Hepatocyte (in vitro differentiated cells): ENCODE data around the gene CRX. TPM values are rescaled to one million over a fixed set of nuclear protein-coding genes. Genes with fewer than 3 reads are reported as not detected.

Experiments
- DNase-seq: peaks from one replicate; pipeline ENCODE4 v3.0.0-alpha.2; 2016; ENCODE audit warnings: low spot score
- H2AFZ ChIP-seq: fragments of 200-600 bp; sonication (generic); 2 replicates; pipeline ENCODE4 v1.6.0; 2016; ENCODE audit warnings: antibody characterized with exemption, mild to moderate bottlenecking
- H3K27ac ChIP-seq: fragments of 200-600 bp; sonication (generic); 2 replicates; pipeline ENCODE4 v1.5.1; 2016; ENCODE audit warnings: mild to moderate bottlenecking
- H3K27me3 ChIP-seq: fragments of 200-600 bp; sonication (generic); 2 replicates; pipeline ENCODE4 v1.6.1; 2016
- H3K36me3 ChIP-seq: fragments of 200-600 bp; sonication (generic); replicated peaks from 2 replicates; pipeline ENCODE4 v1.5.1; 2016; ENCODE audit warnings: low read depth; ENCODE audit not compliant: insufficient read depth
- H3K4me1 ChIP-seq: fragments of 200-600 bp; sonication (generic); 2 replicates; pipeline ENCODE4 v1.5.1; 2016; ENCODE audit warnings: mild to moderate bottlenecking, moderate library complexity; ENCODE audit not compliant: insufficient read depth
- H3K4me2 ChIP-seq: fragments of 200-600 bp; sonication (generic); 2 replicates; pipeline ENCODE4 v1.6.0; 2016
- H3K4me3 ChIP-seq: fragments of 200-600 bp; sonication (generic); 2 replicates; pipeline ENCODE4 v1.5.1; 2016; ENCODE audit warnings: mild to moderate bottlenecking
- H3K79me2 ChIP-seq: fragments of 200-600 bp; sonication (generic); 2 replicates; pipeline ENCODE4 v1.6.0; 2017; ENCODE audit warnings: mild to moderate bottlenecking
- H3K9me2 ChIP-seq: fragments of 200-600 bp; sonication (generic); replicated peaks from 2 replicates; pipeline ENCODE4 v1.6.0; 2017; ENCODE audit warnings: mild to moderate bottlenecking; ENCODE audit not compliant: insufficient read depth
- H3K9me3 ChIP-seq: fragments of 200-600 bp; sonication (generic); 2 replicates; pipeline ENCODE4 v1.5.1; 2016; ENCODE audit warnings: low read depth, mild to moderate bottlenecking
- H4K20me1 ChIP-seq: fragments of 200-600 bp; sonication (generic); 2 replicates; pipeline ENCODE4 v1.6.0; 2016; ENCODE audit warnings: mild to moderate bottlenecking; ENCODE audit not compliant: insufficient read depth, poor library complexity, severe bottlenecking
- EZH2 ChIP-seq: fragments of 200-600 bp; sonication (generic); IDR thresholded peaks from 2 replicates; pipeline ENCODE4 v1.6.1; 2016; ENCODE audit warnings: antibody characterized with exemption, mild to moderate bottlenecking, borderline replicate concordance
- EZH2phosphoT487 ChIP-seq: fragments of 200-600 bp; sonication (generic); IDR thresholded peaks from one replicate; pipeline ENCODE4 v1.6.1; 2018; ENCODE audit warnings: antibody characterized with exemption, mild to moderate bottlenecking, low read depth, moderate library complexity; ENCODE audit not compliant: unreplicated experiment, severe bottlenecking
- WGBS: methylation state at CpG from one replicate; pipeline ENCODE4 v1.1.6; 2016; ENCODE audit warnings: low lambda C conversion rate; ENCODE audit errors: missing lambda C conversion rate; 5-methylcytosine and 5-hydroxymethylcytosine counted together
- polyA plus RNA-seq: library from polyadenylated mRNA; unstranded; fragments of >200 nt; fragmentation: Nextera tagmentation; extraction: Ambion mirVana; gene quantifications from 2 replicates; pipeline ENCODE4 v1.2.1, GENCODE V29; 2016
- total RNA-seq: library from RNA; depleted of rRNA; stranded (reverse); fragments of >200 nt; gene quantifications from 2 replicates; pipeline ENCODE4 v1.2.3, GENCODE V29; 2014
- TF ChIP-seq, protein P1 (sequence below): fragments of 200-600 bp; sonication (generic); IDR thresholded peaks from 2 replicates; pipeline ENCODE4 v1.5.1; 2016; ENCODE audit warnings: antibody characterized with exemption, mild to moderate bottlenecking; ENCODE audit not compliant: poor library complexity

CRX gene
- total and polyA plus RNA-seq, 2 experiments from 2014 or later: 0.15 TPM; not detected in 1

DNA sequence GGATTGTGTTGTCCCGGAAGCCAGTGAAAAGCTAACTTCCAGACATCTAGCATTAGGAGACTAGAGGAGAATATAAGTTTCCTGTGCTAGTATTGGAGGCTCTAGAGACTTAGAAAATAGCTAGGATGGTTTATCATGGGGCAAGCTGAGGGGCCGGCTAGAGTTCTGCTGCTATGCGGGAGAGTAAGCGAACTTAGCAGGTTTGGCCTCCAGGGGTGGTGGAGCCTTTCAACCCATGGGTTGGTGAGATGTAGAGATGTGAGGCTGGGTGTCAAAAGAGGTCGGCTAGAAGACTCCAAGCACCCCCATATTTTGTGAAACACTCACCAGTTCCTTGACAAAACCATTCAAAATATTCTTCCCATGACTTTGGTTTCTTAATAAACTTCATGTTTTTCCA is 60.0 kb downstream of the CRX start:
- 80% methylated on average over 5 of the region's 5 CpGs for WGBS
- no peak for DNase-seq
- Histone ChIP-seq H3K27me3 (no peaks in the 10 kb centered on the region), H4K20me1 (no peaks in the 10 kb centered on the region), H3K27ac (no peak overlapping the region), H3K79me2 (peaks cover 2% of the 10 kb centered on the region), H3K9me3 (no peaks in the 10 kb centered on the region), H3K9me2 (no peaks in the 10 kb centered on the region), H3K4me3 (no peak overlapping the region), H2AFZ (no peak overlapping the region), H3K4me1 (no peaks in the 10 kb centered on the region), H3K36me3 (no peaks in the 10 kb centered on the region), H3K4me2 (no peak overlapping the region)
- TF ChIP-seq, protein P1, sequence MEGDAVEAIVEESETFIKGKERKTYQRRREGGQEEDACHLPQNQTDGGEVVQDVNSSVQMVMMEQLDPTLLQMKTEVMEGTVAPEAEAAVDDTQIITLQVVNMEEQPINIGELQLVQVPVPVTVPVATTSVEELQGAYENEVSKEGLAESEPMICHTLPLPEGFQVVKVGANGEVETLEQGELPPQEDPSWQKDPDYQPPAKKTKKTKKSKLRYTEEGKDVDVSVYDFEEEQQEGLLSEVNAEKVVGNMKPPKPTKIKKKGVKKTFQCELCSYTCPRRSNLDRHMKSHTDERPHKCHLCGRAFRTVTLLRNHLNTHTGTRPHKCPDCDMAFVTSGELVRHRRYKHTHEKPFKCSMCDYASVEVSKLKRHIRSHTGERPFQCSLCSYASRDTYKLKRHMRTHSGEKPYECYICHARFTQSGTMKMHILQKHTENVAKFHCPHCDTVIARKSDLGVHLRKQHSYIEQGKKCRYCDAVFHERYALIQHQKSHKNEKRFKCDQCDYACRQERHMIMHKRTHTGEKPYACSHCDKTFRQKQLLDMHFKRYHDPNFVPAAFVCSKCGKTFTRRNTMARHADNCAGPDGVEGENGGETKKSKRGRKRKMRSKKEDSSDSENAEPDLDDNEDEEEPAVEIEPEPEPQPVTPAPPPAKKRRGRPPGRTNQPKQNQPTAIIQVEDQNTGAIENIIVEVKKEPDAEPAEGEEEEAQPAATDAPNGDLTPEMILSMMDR: no peak
- TF ChIP-seq EZH2 (no peak), EZH2phosphoT487 (no peak)

GRCh38 chr19:47882890-47883289 is 61.2 kb downstream of the CRX start:
- H3K4me1 ChIP-seq: no peaks in the 10 kb centered on the region
- H3K9me2 ChIP-seq: no peaks in the 10 kb centered on the region
- H3K4me3 ChIP-seq: no peak overlapping the region
- H3K27ac ChIP-seq: no peak overlapping the region
- H2AFZ ChIP-seq: no peak overlapping the region
- no peaks in the 10 kb centered on the region for H4K20me1 ChIP-seq
- H3K27me3 ChIP-seq: no peaks in the 10 kb centered on the region
- no peaks in the 10 kb centered on the region for H3K36me3 ChIP-seq
- no peak for DNase-seq
- H3K4me2 ChIP-seq: peak overlapping the region; percentile 51
- TF ChIP-seq, protein P1: no peak
- TF ChIP-seq EZH2 (no peak), EZH2phosphoT487 (no peak)
- no peaks in the 10 kb centered on the region for H3K9me3 ChIP-seq
- WGBS: 70% methylated on average over 3 of the region's 3 CpGs
- peaks cover 2% of the 10 kb centered on the region for H3K79me2 ChIP-seq

DNA sequence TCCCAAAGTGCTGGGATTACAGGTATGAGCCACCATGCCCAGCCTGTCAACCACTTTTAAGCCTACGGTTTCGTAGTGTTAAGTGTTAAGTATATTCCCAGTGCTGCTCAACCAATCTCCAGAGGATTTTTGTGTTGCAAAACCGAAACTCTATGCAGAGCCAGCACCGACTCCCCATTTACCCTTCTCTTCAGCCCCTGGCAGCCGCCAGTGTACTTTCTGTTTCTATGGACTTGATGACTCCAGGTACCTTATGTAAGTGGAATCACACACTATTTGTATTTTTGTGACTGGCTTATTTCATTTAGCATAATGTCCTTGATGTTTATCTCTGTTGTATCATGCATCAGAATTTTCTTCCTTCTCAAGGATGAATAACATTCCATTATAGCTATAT is 63.3 kb downstream of the CRX start:
- no peak for DNase-seq
- WGBS: 80% methylated on average over 5 of the region's 5 CpGs
- no peak overlapping the region for H2AFZ ChIP-seq
- H3K9me2 ChIP-seq: no peaks in the 10 kb centered on the region
- H3K79me2 ChIP-seq: peaks cover 2% of the 10 kb centered on the region
- H3K27ac ChIP-seq: peak overlapping the region; percentile 92
- H3K4me3 ChIP-seq: peak overlapping the region; percentile 24
- no peaks in the 10 kb centered on the region for H3K9me3 ChIP-seq
- H3K4me1 ChIP-seq: no peaks in the 10 kb centered on the region
- no peaks in the 10 kb centered on the region for H3K27me3 ChIP-seq
- no peaks in the 10 kb centered on the region for H4K20me1 ChIP-seq
- TF ChIP-seq EZH2phosphoT487: no peak
- TF ChIP-seq EZH2: no peak
- TF ChIP-seq, protein P1: no peak
- peak overlapping the region; percentile 63 for H3K4me2 ChIP-seq
- no peaks in the 10 kb centered on the region for H3K36me3 ChIP-seq
